GM12878 (cell line): ENCODE results near the gene EGR1. TPM values are rescaled to one million over a fixed set of nuclear protein-coding genes. Genes with fewer than 3 reads are reported as not detected.

Source experiments
- ATAC-seq: fragments of 200-7000 bp; cut with Tn5 transposase; 3 replicates; pipeline ENCODE4 v1.9.1; 2020; ENCODE audit warnings: mild to moderate bottlenecking, moderate library complexity
- BruUV-seq: library from RNA; stranded (reverse); fragments of 400-500 nt; replicated peaks from 2 replicates; lab custom pipeline; 2021; lab: Mats Ljungman, UMichigan
- CTCF ChIA-PET: fragments of 300-600 bp; sonication (Branson Sonifier 250); formaldehyde crosslinking; extraction: SDS; loops from one replicate; lab custom pipeline; 2021; ENCODE audit warnings: inconsistent platforms; lab: Yijun Ruan, JAX
- POLR2A ChIA-PET: fragments of 350-600 bp; formaldehyde crosslinking; extraction: SDS; loops from one replicate; lab custom pipeline; 2021; ENCODE audit warnings: inconsistent platforms; lab: Charles Lee
- RAD21 ChIA-PET: fragments of 300-600 bp; sonication (Branson Sonifier 250); formaldehyde crosslinking; loops from one replicate; lab custom pipeline; 2023; ENCODE audit warnings: antibody characterized with exemption; ENCODE audit not compliant: unreplicated experiment; lab: Charles Lee
- SMC1A ChIA-PET: fragments of 300-600 bp; sonication (Branson Sonifier 250); formaldehyde crosslinking; loops from one replicate; lab custom pipeline; 2023; ENCODE audit not compliant: unreplicated experiment, uncharacterized antibody; lab: Charles Lee
- DNase-seq: peaks from one replicate; pipeline ENCODE4 v3.0.0-alpha.2; 2011; ENCODE audit warnings: low read depth, low spot score
- FAIRE-seq: peaks from 3 replicates; lab custom pipeline; 2011; peaks lifted over from hg19 to GRCh38; lab: Jason Lieb, UNC
- H2AFZ ChIP-seq: 2 replicates; pipeline ENCODE4 v1.6.0; 2011; ENCODE audit warnings: low read depth, low read length, control low read depth; ENCODE audit not compliant: control insufficient read depth
- H3K27ac ChIP-seq: 2 replicates; pipeline ENCODE4 v1.5.1; 2011; ENCODE audit warnings: control low read depth; ENCODE audit not compliant: control insufficient read depth, insufficient read depth
- H3K27me3 ChIP-seq, 2 experiments: replicated peaks in 1 of 2; 2 replicates each; pipeline versions ENCODE4 v1.6.0 to v1.6.1; 2011; ENCODE audit warnings: low read length in 1 of 2; ENCODE audit not compliant: control insufficient read depth in 2 of 2, insufficient read depth in 2 of 2
- H3K36me3 ChIP-seq, 2 experiments: 2 replicates each; pipeline ENCODE4 v1.5.1; 2011; ENCODE audit warnings: low read length in 1 of 2; ENCODE audit not compliant: control insufficient read depth in 2 of 2, insufficient read depth in 2 of 2
- H3K4me1 ChIP-seq: 2 replicates; pipeline ENCODE4 v1.6.1; 2011; ENCODE audit warnings: mild to moderate bottlenecking, low read length, moderate library complexity, mixed read lengths; ENCODE audit not compliant: control insufficient read depth, insufficient read depth
- H3K4me2 ChIP-seq: 2 replicates; pipeline ENCODE4 v1.6.0; 2011; ENCODE audit warnings: control low read depth; ENCODE audit not compliant: control insufficient read depth, insufficient read depth
- H3K4me3 ChIP-seq: fragments of 200-600 bp; sonication (generic); 2 replicates; pipeline ENCODE4 v1.5.1; 2016
- H3K79me2 ChIP-seq: 2 replicates; pipeline ENCODE4 v1.6.0; 2011; ENCODE audit warnings: low read length; ENCODE audit not compliant: control insufficient read depth, insufficient read depth
- H3K9ac ChIP-seq: 2 replicates; pipeline ENCODE4 v1.8.0; 2011; ENCODE audit warnings: low read length, control low read depth, mixed read lengths; ENCODE audit not compliant: control insufficient read depth, insufficient read depth
- H3K9me3 ChIP-seq: replicated peaks from 3 replicates; pipeline ENCODE4 v1.5.1; 2011; ENCODE audit warnings: mild to moderate bottlenecking, low read length; ENCODE audit not compliant: control insufficient read depth, insufficient read depth
- H4K20me1 ChIP-seq: 2 replicates; pipeline ENCODE4 v1.6.0; 2011; ENCODE audit not compliant: control insufficient read depth, insufficient read depth
- BHLHE40 ChIP-seq, 2 experiments: fragments of 450-650 bp in 1 of 2; IDR thresholded peaks; 2 replicates each; pipeline ENCODE4 v1.6.1; 2011 to 2017; ENCODE audit warnings: low read depth in 2 of 2, borderline replicate concordance in 1 of 2, improper control_type of control experiment in 1 of 2, low read length in 1 of 2, mild to moderate bottlenecking in 1 of 2
- CBFB ChIP-seq: IDR thresholded peaks from 2 replicates; pipeline ENCODE4 v1.6.1; 2016; ENCODE audit warnings: antibody characterized with exemption, low read depth
- GATAD2B ChIP-seq: fragments of 450-650 bp; conservative IDR thresholded peaks from 2 replicates; pipeline ENCODE4 v1.6.1; 2017; ENCODE audit warnings: low read depth, mild to moderate bottlenecking, moderate library complexity
- HDAC2 ChIP-seq: fragments of 200-600 bp; sonication (generic); IDR thresholded peaks from 2 replicates; pipeline ENCODE4 v1.6.1; 2017
- IKZF2 ChIP-seq, 2 experiments: fragments of 450-650 bp; IDR thresholded peaks; 2 replicates each; pipeline ENCODE4 v1.6.1; 2017; ENCODE audit warnings: mild to moderate bottlenecking in 2 of 2, moderate library complexity in 2 of 2
- MYC ChIP-seq: IDR thresholded peaks from 2 replicates; pipeline ENCODE4 v1.6.1; 2011; ENCODE audit warnings: mild to moderate bottlenecking, low read length, moderate library complexity, inconsistent platforms; ENCODE audit not compliant: insufficient read depth, insufficient replicate concordance, insufficient read length, severe bottlenecking
- NFYB ChIP-seq: IDR thresholded peaks from 2 replicates; pipeline ENCODE4 v1.6.1; 2011; ENCODE audit warnings: low read depth, mild to moderate bottlenecking, low read length, improper control_type of control experiment, moderate library complexity; ENCODE audit not compliant: insufficient read depth
- NR2C2 ChIP-seq: IDR thresholded peaks from 2 replicates; pipeline ENCODE4 v1.6.1; 2011; ENCODE audit warnings: borderline replicate concordance, low read depth; ENCODE audit not compliant: control insufficient read depth, insufficient read length
- POLR2AphosphoS5 ChIP-seq: IDR thresholded peaks from 2 replicates; pipeline ENCODE4 v1.6.1; 2011; ENCODE audit warnings: mild to moderate bottlenecking, low read length, inconsistent platforms
- RBBP5 ChIP-seq: fragments of 200-600 bp; sonication (generic); conservative IDR thresholded peaks from 2 replicates; pipeline ENCODE4 v1.6.1; 2016
- SMAD5 ChIP-seq: IDR thresholded peaks from 2 replicates; pipeline ENCODE4 v1.6.1; 2016; ENCODE audit warnings: antibody characterized with exemption, low read depth
- SPI1 ChIP-seq: IDR thresholded peaks from 2 replicates; pipeline ENCODE4 v1.6.1; 2011; ENCODE audit warnings: low read depth, mild to moderate bottlenecking, low read length, moderate library complexity, borderline replicate concordance; ENCODE audit not compliant: insufficient read depth
- SUPT20H ChIP-seq: IDR thresholded peaks from 2 replicates; pipeline ENCODE4 v1.6.1; 2011; ENCODE audit warnings: low read depth, mild to moderate bottlenecking, low read length, moderate library complexity, borderline replicate concordance; ENCODE audit not compliant: control insufficient read depth
- SUZ12 ChIP-seq: fragments of 200-600 bp; sonication (generic); IDR thresholded peaks from one replicate; pipeline ENCODE4 v1.6.1; 2018; ENCODE audit warnings: antibody characterized with exemption, mild to moderate bottlenecking; ENCODE audit not compliant: unreplicated experiment
- YBX1 ChIP-seq: fragments of 450-650 bp; IDR thresholded peaks from 2 replicates; pipeline ENCODE4 v1.6.1; 2016; ENCODE audit warnings: antibody characterized with exemption
- WGBS: methylation state at CpG from one replicate; pipeline ENCODE4 v1.1.6; 2016; ENCODE audit warnings: low lambda C conversion rate; ENCODE audit not compliant: insufficient replicate concordance, insufficient coverage; ENCODE audit errors: missing lambda C conversion rate; 5-methylcytosine and 5-hydroxymethylcytosine counted together
- in situ Hi-C: fragments of 300-500 bp; cut with MboI; formaldehyde crosslinking; loops from 9 replicates; pipeline ENCODE4 v1.14.3; 2018; ENCODE audit warnings: mixed read lengths
- intact Hi-C: fragments of 100-400 bp; cut with micrococcal nuclease; formaldehyde crosslinking; loops from one replicate; pipeline ENCODE4 v1.14.2; 2022; ENCODE audit not compliant: unreplicated experiment
- polyA plus RNA-seq, 11 experiments: library from polyadenylated mRNA; depleted of rRNA in 4 of 11; unstranded in 6 of 11; stranded (reverse) in 5 of 11; fragments of >200 nt; fragmentation: Nextera tagmentation in 4 of 11; fragmentation: Illumina TruSeq in 1 of 11; extraction: Ambion mirVana in 4 of 11; extraction: Trizol in 1 of 11; gene quantifications; 1 replicate in 1 of 11; 2 replicates in 10 of 11; pipeline versions ENCODE4 v1.2.1 to v1.2.3, GENCODE V29; 2011 to 2016; ENCODE audit warnings: inconsistent platforms in 2 of 11, missing spikeins in 2 of 11, low read depth in 1 of 11
- total RNA-seq, 4 experiments: library from RNA; depleted of rRNA in 3 of 4; stranded (reverse); fragments of >200 nt in 3 of 4; fragmentation: Illumina TruSeq in 1 of 4; extraction: Trizol in 1 of 4; gene quantifications; 2 replicates each; pipeline versions ENCODE4 v1.2.1 to v1.2.3, GENCODE V29; 2013 to 2021
- TF ChIP-seq, protein P1 (sequence below): fragments of 450-650 bp; IDR thresholded peaks from 2 replicates; pipeline ENCODE4 v1.6.1; 2017; ENCODE audit warnings: antibody characterized with exemption, mild to moderate bottlenecking, moderate library complexity
- TF ChIP-seq, protein P2 (sequence below): fragments of 450-650 bp; IDR thresholded peaks from 2 replicates; pipeline ENCODE4 v1.6.1; 2018; ENCODE audit warnings: mild to moderate bottlenecking, low read depth, moderate library complexity; ENCODE audit not compliant: partially characterized antibody

EGR1 gene
- total and polyA plus RNA-seq, 10 of the 15 experiments (the other 5 are each of a cell fraction or from before 2014, with no cell fraction given): 0.89 to 7.3 (median 2.5) TPM

GRCh38 chr5:138472353-138472752, 7.1 kb downstream of the EGR1 start:
- Histone ChIP-seq H3K9ac (no peak overlapping the region), H3K27me3 (0 out of 4 replicates have a peak, but pooled peaks cover 0 to 2% of the 10 kb centered on the region in 2 experiments), H3K27ac (no peak overlapping the region), H4K20me1 (no peaks in the 10 kb centered on the region), H3K79me2 (no peaks in the 10 kb centered on the region), H2AFZ (no peak overlapping the region), H3K36me3 (no peaks in the 10 kb centered on the region; a peak in 1 of 4 replicates), H3K9me3 (no peaks in the 10 kb centered on the region), H3K4me1 (no peaks in the 10 kb centered on the region), H3K4me3 (no peak overlapping the region), H3K4me2 (no peak overlapping the region)
- BruUV-seq: no TSS peak
- SMC1A ChIA-PET: no interaction called here
- intact Hi-C loops (no loop called here), in situ Hi-C loops (no loop called here)
- ATAC-seq (no peak), FAIRE-seq (no peak), DNase-seq (no peak)
- CTCF ChIA-PET: interaction anchor here (0.7 kb wide), 1 partner anchor 23 kb away, joined by 3 read pairs; no protein-coding TSS in a partner anchor
- POLR2A ChIA-PET: no interaction called here
- RAD21 ChIA-PET: no interaction called here
- WGBS: 33% methylated on average over 6 of the region's 6 CpGs
- TF ChIP-seq SUPT20H: no peak
- TF ChIP-seq IKZF2 (IDR thresholded peaks at IDR 0.05): no peak
- TF ChIP-seq BHLHE40 (IDR thresholded peaks at IDR 0.05; ENCODE audit: borderline replicate concordance in 1 of 2, low read depth in 2 of 2, low read length in 1 of 2): no peak
- TF ChIP-seq NR2C2: no peak
- TF ChIP-seq YBX1: no peak
- TF ChIP-seq SMAD5: no peak
- TF ChIP-seq, protein P1, sequence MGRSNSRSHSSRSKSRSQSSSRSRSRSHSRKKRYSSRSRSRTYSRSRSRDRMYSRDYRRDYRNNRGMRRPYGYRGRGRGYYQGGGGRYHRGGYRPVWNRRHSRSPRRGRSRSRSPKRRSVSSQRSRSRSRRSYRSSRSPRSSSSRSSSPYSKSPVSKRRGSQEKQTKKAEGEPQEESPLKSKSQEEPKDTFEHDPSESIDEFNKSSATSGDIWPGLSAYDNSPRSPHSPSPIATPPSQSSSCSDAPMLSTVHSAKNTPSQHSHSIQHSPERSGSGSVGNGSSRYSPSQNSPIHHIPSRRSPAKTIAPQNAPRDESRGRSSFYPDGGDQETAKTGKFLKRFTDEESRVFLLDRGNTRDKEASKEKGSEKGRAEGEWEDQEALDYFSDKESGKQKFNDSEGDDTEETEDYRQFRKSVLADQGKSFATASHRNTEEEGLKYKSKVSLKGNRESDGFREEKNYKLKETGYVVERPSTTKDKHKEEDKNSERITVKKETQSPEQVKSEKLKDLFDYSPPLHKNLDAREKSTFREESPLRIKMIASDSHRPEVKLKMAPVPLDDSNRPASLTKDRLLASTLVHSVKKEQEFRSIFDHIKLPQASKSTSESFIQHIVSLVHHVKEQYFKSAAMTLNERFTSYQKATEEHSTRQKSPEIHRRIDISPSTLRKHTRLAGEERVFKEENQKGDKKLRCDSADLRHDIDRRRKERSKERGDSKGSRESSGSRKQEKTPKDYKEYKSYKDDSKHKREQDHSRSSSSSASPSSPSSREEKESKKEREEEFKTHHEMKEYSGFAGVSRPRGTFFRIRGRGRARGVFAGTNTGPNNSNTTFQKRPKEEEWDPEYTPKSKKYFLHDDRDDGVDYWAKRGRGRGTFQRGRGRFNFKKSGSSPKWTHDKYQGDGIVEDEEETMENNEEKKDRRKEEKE: no peak
- no peak for TF ChIP-seq POLR2AphosphoS5
- TF ChIP-seq, protein P2, sequence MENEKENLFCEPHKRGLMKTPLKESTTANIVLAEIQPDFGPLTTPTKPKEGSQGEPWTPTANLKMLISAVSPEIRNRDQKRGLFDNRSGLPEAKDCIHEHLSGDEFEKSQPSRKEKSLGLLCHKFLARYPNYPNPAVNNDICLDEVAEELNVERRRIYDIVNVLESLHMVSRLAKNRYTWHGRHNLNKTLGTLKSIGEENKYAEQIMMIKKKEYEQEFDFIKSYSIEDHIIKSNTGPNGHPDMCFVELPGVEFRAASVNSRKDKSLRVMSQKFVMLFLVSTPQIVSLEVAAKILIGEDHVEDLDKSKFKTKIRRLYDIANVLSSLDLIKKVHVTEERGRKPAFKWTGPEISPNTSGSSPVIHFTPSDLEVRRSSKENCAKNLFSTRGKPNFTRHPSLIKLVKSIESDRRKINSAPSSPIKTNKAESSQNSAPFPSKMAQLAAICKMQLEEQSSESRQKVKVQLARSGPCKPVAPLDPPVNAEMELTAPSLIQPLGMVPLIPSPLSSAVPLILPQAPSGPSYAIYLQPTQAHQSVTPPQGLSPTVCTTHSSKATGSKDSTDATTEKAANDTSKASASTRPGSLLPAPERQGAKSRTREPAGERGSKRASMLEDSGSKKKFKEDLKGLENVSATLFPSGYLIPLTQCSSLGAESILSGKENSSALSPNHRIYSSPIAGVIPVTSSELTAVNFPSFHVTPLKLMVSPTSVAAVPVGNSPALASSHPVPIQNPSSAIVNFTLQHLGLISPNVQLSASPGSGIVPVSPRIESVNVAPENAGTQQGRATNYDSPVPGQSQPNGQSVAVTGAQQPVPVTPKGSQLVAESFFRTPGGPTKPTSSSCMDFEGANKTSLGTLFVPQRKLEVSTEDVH: no peak
- no peak for TF ChIP-seq SPI1
- TF ChIP-seq SUZ12: no peak
- TF ChIP-seq CBFB: no peak
- no peak for TF ChIP-seq MYC
- TF ChIP-seq NFYB: no peak
- TF ChIP-seq GATAD2B: no peak
- TF ChIP-seq HDAC2: no peak
- no peak for TF ChIP-seq RBBP5
